AG08396 (cell line): ENCODE data around the gene ZNF530.

Experiments used
- DNase-seq: peaks from one replicate; pipeline ENCODE4 v3.0.0; 2012; ENCODE audit warnings: low spot score, mixed read lengths

ZNF530 gene

DNA sequence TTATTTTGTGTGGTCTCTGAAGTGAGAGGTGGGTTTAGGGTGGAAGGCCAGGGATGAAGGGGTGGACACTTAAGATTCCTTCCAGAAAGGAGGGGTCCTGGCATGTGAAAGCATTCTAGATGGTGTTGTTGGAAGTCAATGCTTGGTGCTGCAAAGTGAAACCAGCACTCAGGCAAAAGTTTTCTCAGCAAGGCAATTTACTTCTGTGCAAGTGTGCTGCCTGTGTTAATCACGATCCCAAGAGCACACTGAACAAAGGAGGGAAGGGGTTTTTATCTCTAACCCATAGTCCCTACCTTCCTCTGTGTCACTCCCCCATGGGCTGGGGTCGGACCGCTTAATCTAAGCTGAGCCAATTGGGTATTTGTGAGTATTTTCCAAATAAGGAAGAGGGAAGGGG lies 15.7 kb downstream of the ZNF530 start:
- no peak for DNase-seq

GRCh38 chr19:57620673-57621348 lies 21.1 kb downstream of the ZNF530 start:
- DNase-seq = no peak

DNA sequence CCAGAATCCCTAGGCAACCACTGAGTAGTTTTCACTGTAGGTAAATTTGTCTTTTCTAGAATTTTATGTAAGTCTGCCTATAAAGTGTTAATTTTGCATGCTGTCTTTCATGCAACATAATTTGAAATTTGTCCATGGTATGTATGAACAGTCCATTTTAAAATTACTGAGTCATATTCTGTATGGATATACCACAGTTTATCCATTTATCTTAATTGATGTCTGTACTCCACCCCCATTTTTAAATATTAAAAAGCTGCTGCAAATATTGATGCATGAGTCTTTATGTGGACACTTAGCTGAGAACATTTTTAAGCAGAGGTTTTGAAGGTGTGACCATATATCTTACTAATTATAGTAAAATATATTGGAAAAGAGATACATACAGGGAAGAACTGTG lies 23.4 kb downstream of the ZNF530 start:
- no peak for DNase-seq

GRCh38 chr19:57632987-57633831 lies 33.5 kb downstream of the ZNF530 start, which contains the start of gene ZNF211:
Gene ZNF211, plus strand, starts transcription at chr19:57633168. Its CDS starts 179 bp downstream, at chr19:57633347.
- peak; percentile 97 for DNase-seq

DNA sequence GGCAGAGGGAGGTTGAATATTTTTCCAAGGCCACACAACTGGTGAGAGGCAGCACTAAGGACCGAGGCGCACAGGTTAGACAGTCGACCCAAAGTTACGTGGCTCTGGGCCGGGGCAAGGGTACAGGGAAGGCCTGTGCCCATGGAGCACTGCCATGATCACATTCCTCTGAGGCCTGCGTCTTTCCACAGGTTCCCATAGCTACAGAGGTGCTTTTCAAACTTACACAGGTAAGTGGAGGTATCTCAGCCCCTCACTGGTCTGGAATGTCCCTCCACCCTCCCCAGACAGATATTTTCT lies 34.1 kb downstream of the ZNF530 start:
- no peak for DNase-seq

DNA sequence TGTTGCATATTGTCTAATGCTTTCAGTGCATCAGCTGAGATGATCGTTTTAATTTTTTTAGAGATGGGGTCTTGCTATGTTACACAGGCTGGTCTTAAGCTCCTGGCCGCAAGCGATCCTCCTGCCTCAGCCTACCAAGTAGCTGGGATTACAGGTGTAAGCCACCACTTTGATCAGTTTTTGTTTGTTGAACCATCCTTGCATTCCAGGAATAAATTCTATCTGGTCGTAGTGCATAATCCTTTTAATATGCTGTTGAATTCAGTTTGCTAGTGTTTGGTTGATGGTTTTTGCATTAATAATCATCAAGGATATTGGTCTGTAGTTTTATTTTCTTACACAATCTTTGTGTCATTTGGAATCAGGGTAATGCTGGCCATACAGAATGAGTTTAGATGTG lies 37.7 kb downstream of the ZNF530 start:
- DNase-seq = no peak

GRCh38 chr19:57641715-57642234 lies 42.1 kb downstream of the ZNF530 start:
- no peak for DNase-seq

DNA sequence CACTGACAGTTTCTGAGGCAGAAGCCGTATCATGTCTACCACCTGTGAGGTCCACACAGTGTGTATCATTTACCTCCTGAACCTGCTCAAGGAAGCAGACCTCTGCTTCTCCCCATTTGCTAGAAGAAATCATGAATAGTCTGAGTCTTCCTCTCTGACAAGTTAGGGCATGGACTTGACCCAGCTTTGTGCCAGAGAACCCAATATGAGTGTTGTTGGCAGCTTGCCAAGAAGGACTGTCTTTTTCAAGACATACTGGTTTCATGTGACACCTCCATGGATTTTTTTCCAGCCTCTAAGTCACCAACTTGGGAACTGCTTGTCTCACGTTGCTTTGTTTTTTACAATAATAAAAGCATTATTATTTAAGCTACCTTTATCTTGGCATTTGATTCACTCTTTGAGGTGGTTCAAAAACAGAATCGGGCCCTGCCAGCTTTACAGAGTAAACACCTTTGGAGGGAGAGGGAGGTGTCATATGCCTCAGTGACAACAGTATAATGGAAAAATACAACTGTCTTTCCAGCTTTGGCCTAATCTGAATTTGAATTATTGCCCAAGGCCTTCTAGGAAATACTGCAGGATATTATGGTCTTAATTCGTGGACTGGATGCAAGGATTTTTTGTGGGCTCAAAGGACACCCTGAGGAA lies 42.8 kb downstream of the ZNF530 start:
- no peak for DNase-seq

DNA sequence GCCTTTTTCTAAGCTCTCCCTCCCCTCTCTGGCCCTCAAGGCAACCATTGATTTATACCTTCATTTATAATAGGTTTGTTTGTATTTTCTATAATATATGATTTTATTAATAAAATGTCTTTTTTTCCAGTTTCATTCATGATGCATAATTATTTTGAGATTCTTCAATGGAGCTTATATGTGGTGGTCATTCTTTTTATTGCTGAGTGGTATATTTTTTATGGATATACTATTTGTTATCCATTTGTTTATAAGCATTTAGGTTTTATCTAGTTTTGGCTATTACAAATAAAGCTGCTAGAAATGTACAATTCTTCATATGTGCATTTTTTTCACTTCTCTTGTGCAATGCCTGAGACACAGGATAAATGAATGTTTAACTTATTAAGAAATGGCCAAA lies 44.0 kb downstream of the ZNF530 start:
- no peak for DNase-seq

GRCh38 chr19:57648331-57649003 lies 48.8 kb downstream of the ZNF530 start:
- DNase-seq = no peak

DNA sequence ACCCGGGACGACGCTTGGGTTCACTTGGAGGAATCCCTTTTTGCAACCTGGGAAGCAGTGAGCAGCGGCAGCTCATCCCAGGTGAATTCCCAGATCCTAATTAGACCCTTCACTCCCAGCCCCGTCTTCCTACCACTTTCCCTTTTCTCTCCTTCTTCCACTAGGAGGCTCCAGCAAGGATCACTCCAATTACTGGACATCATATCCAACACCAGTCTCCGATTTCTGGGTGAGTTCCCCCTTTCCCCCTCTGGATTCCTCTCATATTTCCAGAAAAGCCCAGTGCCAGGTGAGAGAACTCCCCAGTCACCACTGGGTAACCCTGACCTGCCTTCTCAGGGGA lies 51.9 kb downstream of the ZNF530 start:
- DNase-seq = no peak

DNA sequence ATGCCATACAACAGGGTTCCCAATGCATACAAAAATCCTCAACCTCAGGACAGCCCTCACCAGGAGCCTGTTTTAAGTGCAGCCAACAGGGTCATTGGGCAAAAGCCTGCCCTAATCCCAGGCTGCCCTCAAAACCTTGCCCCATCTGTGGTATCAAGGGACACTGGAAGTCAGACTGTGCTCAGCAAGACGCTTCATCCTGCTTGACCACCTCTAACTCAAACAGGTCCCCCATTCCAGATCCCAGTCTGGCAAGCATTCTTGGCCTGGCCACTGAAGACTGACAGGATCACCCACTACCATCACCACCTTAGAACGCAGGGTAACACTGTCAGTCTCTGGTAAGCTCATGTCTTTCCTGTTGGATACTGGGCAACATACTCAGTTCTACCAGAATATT lies 54.0 kb downstream of the ZNF530 start:
- no peak for DNase-seq

DNA sequence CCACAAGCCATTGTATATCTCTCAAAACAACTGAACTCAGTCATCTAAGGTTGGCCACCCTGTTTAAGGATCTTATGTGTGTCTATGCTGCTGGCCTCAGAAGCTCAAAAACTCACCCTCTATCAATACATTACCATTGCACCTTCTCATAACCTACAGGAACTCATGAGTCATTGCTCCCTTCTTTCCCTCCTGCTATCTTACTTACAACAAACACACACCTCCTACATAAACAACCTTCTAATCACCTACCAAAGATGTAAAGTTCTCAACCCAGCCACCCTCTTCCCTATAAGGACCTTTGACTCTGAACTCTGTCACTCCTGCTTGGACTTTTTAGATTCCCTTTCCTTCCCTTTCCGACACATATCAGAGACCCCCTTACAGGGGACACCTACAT lies 55.8 kb downstream of the ZNF530 start:
- DNase-seq = no peak

- no peak for DNase-seq
These were observed 56.7 kb downstream of the ZNF530 start for GRCh38 chr19:57656346-57656745.
